Measurements from ENCODE around the gene ASPG. TPM values are rescaled to one million over a fixed set of nuclear protein-coding genes. Genes with fewer than 3 reads are reported as not detected.

ASPG gene
- total and polyA plus RNA-seq, 5 donors from 2014 or later, result not detected

DNA sequence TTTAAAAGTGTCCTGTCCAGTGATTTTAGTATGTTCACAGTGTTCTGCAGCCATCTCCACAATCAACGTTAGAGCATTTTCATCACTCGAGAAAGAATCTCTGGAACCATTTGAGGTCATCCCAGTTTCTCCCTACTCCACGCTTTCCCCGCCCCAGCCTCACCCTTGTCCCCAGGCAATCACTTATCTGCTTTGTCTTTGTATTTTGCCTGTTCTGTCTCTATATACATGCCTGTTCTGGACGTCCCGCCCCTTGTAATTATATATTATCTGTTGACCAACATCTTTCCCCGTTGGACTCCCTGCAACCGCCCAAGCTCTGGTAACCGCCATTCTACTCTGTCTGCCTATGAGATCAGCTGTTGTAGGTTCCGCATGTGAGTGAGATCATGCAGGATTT, 21.5 kb upstream of the ASPG start:
- Histone ChIP-seq H3K4me1 (ENCODE audit: control insufficient read depth, insufficient read depth, low read length, poor library complexity, severe bottlenecking) (no peaks in the 10 kb centered on the region), H3K36me3 (ENCODE audit: control insufficient read depth, insufficient read depth, low read length) (no peaks in the 10 kb centered on the region)
- no peak overlapping the region for H3K27ac Mint-ChIP-seq

DNA sequence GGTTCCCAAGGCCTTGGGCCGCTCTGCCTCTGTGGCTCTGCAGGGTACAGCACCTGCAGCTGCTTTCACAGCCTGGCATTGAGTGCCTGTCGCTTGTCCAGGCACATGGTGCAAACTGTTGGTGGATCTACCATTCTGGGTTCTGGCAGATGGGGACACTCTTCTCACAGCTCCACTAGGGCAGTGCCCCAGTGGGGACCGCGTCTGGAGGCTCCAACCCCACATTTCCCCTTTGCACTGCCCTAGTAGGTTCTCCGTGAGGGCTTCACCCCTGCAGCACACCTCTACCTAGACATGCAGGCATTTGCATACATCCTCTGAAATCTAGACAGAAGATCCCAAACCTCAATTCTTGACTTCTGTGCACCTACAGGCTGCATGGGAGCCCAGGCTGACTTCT, 19.2 kb upstream of the ASPG start:
- H3K9me3 Mint-ChIP-seq, result peaks cover 0 to 22% (median 0%) of the 10 kb centered on the region in 7 donors
- no peaks in the 10 kb centered on the region for H3K36me3 ChIP-seq (ENCODE audit: control insufficient read depth, insufficient read depth, low read length)
- peaks cover 7% of the 10 kb centered on the region for H3K36me3 Mint-ChIP-seq
- H3K27ac ChIP-seq (ENCODE audit: insufficient read depth, low read length, poor library complexity, severe bottlenecking), result no peak overlapping the region
- H3K9me3 ChIP-seq (ENCODE audit: control insufficient read depth in 2 of 2, low read length in 2 of 2), result peaks cover 2 to 13% of the 10 kb centered on the region in 2 experiments
- no peak overlapping the region for H3K4me3 ChIP-seq (ENCODE audit: low read depth, low read length)
- no peak overlapping the region for H3K4me3 Mint-ChIP-seq
- peaks cover 7% of the 10 kb centered on the region for H3K27me3 ChIP-seq (ENCODE audit: control insufficient read depth, insufficient read depth, low read length)
- no peaks in the 10 kb centered on the region for H3K4me1 ChIP-seq (ENCODE audit: control insufficient read depth, insufficient read depth, low read length, poor library complexity, severe bottlenecking)
- H3K27ac Mint-ChIP-seq, result no peak overlapping the region
- peaks cover 28% of the 10 kb centered on the region for H3K27me3 Mint-ChIP-seq
- H3K4me1 Mint-ChIP-seq, result no peaks in the 10 kb centered on the region
- ATAC-seq (ENCODE audit: low read depth in 2 of 2) (no peak), DNase-seq (no peak)

More for the DNA sequence above, 21.5 kb upstream of the ASPG start:
- DNase-seq (no peak), ATAC-seq (ENCODE audit: low read depth in 2 of 2) (no peak)
- peaks cover 7% of the 10 kb centered on the region for H3K36me3 Mint-ChIP-seq
- H3K27me3 Mint-ChIP-seq, result peaks cover 32% of the 10 kb centered on the region
- H3K9me3 ChIP-seq (ENCODE audit: control insufficient read depth in 2 of 2, low read length in 2 of 2), result peaks cover 2 to 13% of the 10 kb centered on the region in 2 experiments
- H3K9me3 Mint-ChIP-seq, result peaks cover 0 to 22% (median 0%) of the 10 kb centered on the region in 7 donors
- H3K4me3 Mint-ChIP-seq, result no peak overlapping the region
- H3K4me1 Mint-ChIP-seq, result no peaks in the 10 kb centered on the region
- no peak overlapping the region for H3K27ac ChIP-seq (ENCODE audit: insufficient read depth, low read length, poor library complexity, severe bottlenecking)
- H3K27me3 ChIP-seq (ENCODE audit: control insufficient read depth, insufficient read depth, low read length), result peaks cover 7% of the 10 kb centered on the region
- H3K4me3 ChIP-seq (ENCODE audit: low read depth, low read length), result no peak overlapping the region

DNA sequence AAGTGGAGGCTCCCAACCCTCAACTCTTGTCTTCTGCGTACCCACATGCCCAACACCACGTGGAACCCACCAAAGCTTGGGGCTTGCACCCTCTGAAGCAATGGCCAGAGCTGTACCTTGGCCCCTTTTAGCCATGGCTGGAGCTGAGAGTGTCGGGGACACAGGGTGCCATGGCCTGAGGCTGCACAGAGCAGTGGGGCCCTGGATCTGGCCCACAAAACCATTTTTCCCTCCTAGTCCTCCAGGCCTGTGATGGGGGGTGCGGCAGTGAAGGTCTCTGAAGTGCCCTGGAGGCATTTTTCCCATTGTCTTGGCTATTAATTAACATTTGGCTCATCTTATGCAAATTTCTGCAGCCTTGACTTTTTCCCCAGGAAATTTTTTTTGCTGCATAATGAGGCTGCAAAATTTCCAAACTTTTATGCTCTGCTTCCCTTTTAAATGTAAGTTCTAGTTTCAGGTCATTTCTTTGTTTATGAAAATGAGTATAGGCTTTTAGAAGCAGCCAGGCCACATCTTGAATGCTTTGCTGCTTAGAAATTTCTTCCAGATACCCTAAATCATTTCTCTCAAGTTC, 18.7 kb upstream of the ASPG start:
- H3K4me3 Mint-ChIP-seq, result no peak overlapping the region
- H3K9me3 Mint-ChIP-seq, result peaks cover 0 to 22% (median 0%) of the 10 kb centered on the region in 7 donors
- Histone ChIP-seq H3K36me3 (ENCODE audit: control insufficient read depth, insufficient read depth, low read length) (no peaks in the 10 kb centered on the region), H3K27ac (ENCODE audit: insufficient read depth, low read length, poor library complexity, severe bottlenecking) (no peak overlapping the region), H3K27me3 (ENCODE audit: control insufficient read depth, insufficient read depth, low read length) (peaks cover 5% of the 10 kb centered on the region), H3K4me1 (ENCODE audit: control insufficient read depth, insufficient read depth, low read length, poor library complexity, severe bottlenecking) (no peaks in the 10 kb centered on the region), H3K4me3 (ENCODE audit: low read depth, low read length) (no peak overlapping the region), H3K9me3 (ENCODE audit: control insufficient read depth in 2 of 2, low read length in 2 of 2) (peaks cover 2 to 13% of the 10 kb centered on the region in 2 experiments)
- ATAC-seq (ENCODE audit: low read depth in 2 of 2), result no peak
- H3K4me1 Mint-ChIP-seq, result no peaks in the 10 kb centered on the region
- H3K27me3 Mint-ChIP-seq, result peaks cover 23% of the 10 kb centered on the region
- H3K36me3 Mint-ChIP-seq, result peaks cover 7% of the 10 kb centered on the region
- no peak overlapping the region for H3K27ac Mint-ChIP-seq
- DNase-seq, result no peak

DNA sequence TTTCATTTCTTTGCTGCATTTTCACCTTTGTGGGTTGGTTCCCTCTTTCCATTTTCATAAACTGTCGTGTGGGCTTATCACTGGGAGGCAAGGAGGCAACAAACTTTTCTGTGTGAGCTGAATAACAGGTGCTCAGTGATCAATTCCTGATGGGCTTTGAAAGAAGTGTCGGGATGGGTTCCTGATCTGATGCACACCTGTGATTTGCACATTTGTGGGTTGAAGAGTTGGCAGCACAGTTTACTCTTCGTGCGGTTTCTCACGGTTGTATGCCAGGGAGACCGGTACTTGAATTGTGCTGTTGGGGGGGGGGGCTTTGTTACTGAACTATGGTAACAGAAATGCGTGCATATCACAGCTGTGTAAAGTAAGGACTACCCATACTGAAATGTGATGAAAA, 16.0 kb upstream of the ASPG start:
- peaks cover 0 to 31% (median 3%) of the 10 kb centered on the region in 7 donors for H3K9me3 Mint-ChIP-seq
- H3K27me3 Mint-ChIP-seq, result peaks cover 12% of the 10 kb centered on the region

DNA sequence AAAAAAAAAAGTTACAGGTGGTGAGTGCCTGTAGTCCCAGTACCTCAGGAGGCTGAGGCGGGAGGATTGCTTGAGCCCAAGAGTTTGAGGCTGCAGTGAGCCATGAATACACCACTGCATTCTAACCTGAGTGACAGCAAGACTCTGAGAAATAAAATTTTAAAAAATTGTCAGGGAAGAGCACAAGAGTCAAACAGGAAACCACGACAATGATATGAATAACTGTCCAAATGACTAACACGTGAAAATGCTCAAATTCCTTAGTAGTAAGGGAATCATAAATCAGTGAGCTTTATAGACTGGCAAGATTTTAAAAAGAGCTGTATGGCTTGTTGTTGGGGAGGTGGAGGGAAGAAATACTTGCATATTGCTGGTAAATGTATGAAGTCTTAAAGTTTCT, 12.9 kb upstream of the ASPG start:
- no peak overlapping the region for H3K4me3 Mint-ChIP-seq
- no peak for DNase-seq
- Histone ChIP-seq H3K27ac (ENCODE audit: insufficient read depth, low read length, poor library complexity, severe bottlenecking) (no peak overlapping the region), H3K36me3 (ENCODE audit: control insufficient read depth, insufficient read depth, low read length) (no peaks in the 10 kb centered on the region), H3K4me1 (ENCODE audit: control insufficient read depth, insufficient read depth, low read length, poor library complexity, severe bottlenecking) (peaks cover 4% of the 10 kb centered on the region), H3K4me3 (ENCODE audit: low read depth, low read length) (no peak overlapping the region), H3K9me3 (ENCODE audit: control insufficient read depth in 2 of 2, low read length in 2 of 2) (peaks cover 5 to 6% of the 10 kb centered on the region in 2 experiments), H3K27me3 (ENCODE audit: control insufficient read depth, insufficient read depth, low read length) (no peaks in the 10 kb centered on the region)
- H3K27ac Mint-ChIP-seq, result no peak overlapping the region
- no peaks in the 10 kb centered on the region for H3K27me3 Mint-ChIP-seq
- peaks cover 0 to 20% (median 12%) of the 10 kb centered on the region in 4 donors for H3K4me1 Mint-ChIP-seq
- H3K36me3 Mint-ChIP-seq, result peaks cover under 1% of the 10 kb centered on the region
- no peak for ATAC-seq (ENCODE audit: low read depth in 2 of 2)
- peaks cover 0 to 15% (median 3%) of the 10 kb centered on the region in 7 donors for H3K9me3 Mint-ChIP-seq

More for the DNA sequence above, 16.0 kb upstream of the ASPG start:
- DNase-seq (no peak), ATAC-seq (ENCODE audit: low read depth in 2 of 2) (no peak)
- H3K4me1 ChIP-seq (ENCODE audit: control insufficient read depth, insufficient read depth, low read length, poor library complexity, severe bottlenecking), result no peaks in the 10 kb centered on the region
- peaks cover 3% of the 10 kb centered on the region for H3K27me3 ChIP-seq (ENCODE audit: control insufficient read depth, insufficient read depth, low read length)
- peaks cover 7 to 20% of the 10 kb centered on the region in 2 experiments for H3K9me3 ChIP-seq (ENCODE audit: control insufficient read depth in 2 of 2, low read length in 2 of 2)
- Mint-ChIP-seq H3K4me1 (peaks cover 0 to 4% (median under 1%) of the 10 kb centered on the region in 4 donors), H3K4me3 (no peak overlapping the region), H3K27ac (no peak overlapping the region), H3K36me3 (peaks cover 7% of the 10 kb centered on the region)
- no peak overlapping the region for H3K27ac ChIP-seq (ENCODE audit: insufficient read depth, low read length, poor library complexity, severe bottlenecking)
- no peaks in the 10 kb centered on the region for H3K36me3 ChIP-seq (ENCODE audit: control insufficient read depth, insufficient read depth, low read length)
- no peak overlapping the region for H3K4me3 ChIP-seq (ENCODE audit: low read depth, low read length)

DNA sequence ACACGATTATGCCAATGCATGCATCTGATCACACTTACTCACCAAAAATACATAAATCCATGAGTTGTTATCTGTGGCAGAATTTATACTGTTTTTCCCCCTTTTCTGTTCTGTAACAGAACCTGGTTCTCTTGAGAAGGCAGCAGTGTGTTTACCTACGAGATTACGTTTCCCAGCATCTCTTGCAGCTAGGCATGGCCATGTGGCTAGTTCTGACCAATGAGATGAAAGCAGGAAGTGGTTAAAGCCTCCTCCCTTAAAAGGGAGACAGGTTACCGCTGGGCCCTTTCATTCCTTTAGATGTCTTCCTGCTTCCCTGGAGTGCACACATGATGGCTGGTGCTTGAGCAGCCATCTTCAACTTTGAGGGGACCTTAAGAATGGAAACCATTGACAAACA, 11.7 kb upstream of the ASPG start:
- Mint-ChIP-seq H3K36me3 (no peaks in the 10 kb centered on the region), H3K4me1 (peaks cover 5 to 32% (median 20%) of the 10 kb centered on the region in 4 donors), H3K4me3 (no peak overlapping the region), H3K9me3 (peaks cover 0 to 15% (median 3%) of the 10 kb centered on the region in 7 donors), H3K27me3 (no peaks in the 10 kb centered on the region), H3K27ac (peak overlapping the region in 1 of 3 donors; percentile 23)
- H3K4me3 ChIP-seq (ENCODE audit: low read depth, low read length), result no peak overlapping the region
- no peak for ATAC-seq (ENCODE audit: low read depth in 2 of 2)
- peak in 1 of 3 donors; percentile 13 for DNase-seq
- peaks cover 5 to 6% of the 10 kb centered on the region in 2 experiments for H3K9me3 ChIP-seq (ENCODE audit: control insufficient read depth in 2 of 2, low read length in 2 of 2)
- no peak overlapping the region for H3K27ac ChIP-seq (ENCODE audit: insufficient read depth, low read length, poor library complexity, severe bottlenecking)
- H3K36me3 ChIP-seq (ENCODE audit: control insufficient read depth, insufficient read depth, low read length), result no peaks in the 10 kb centered on the region
- no peaks in the 10 kb centered on the region for H3K27me3 ChIP-seq (ENCODE audit: control insufficient read depth, insufficient read depth, low read length)
- H3K4me1 ChIP-seq (ENCODE audit: control insufficient read depth, insufficient read depth, low read length, poor library complexity, severe bottlenecking), result peaks cover 11% of the 10 kb centered on the region

DNA sequence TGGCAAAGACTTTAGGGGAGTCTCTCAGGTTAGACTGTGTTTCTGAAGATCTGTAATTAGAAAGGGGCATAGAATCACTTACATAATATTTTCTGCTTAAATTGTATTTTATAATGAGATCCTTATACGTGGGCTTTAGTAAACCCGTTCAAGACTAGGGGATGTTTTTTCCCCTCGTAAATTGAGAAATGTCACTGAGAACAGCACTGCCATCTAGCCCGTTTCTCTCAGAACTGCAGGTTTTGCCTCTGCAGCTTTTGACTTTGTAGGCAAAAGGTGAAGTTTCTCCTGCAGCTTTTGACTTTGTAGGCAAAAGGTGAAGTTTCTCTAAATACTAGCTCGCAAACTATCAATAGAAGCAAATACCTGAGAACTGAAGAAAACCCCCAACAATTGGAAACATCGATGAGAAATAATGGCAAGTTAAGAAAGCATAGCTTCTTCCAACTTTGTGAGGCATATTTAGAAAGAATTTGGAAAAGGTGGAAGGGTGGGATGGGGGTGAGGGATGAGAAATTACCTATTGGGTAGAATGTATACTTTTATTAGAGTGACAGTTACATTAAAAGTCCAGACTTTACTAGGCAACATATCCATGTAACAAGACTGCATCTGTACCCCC, 9.9 kb upstream of the ASPG start:
- Mint-ChIP-seq H3K9me3 (peaks cover 0 to 15% (median 3%) of the 10 kb centered on the region in 7 donors), H3K4me3 (peak overlapping the region in 1 of 4 donors; percentile 88), H3K27me3 (no peaks in the 10 kb centered on the region), H3K36me3 (no peaks in the 10 kb centered on the region), H3K27ac (peak overlapping the region; percentile 6 to 23 (median 18)), H3K4me1 (peaks cover 5 to 34% (median 21%) of the 10 kb centered on the region in 4 donors)
- Histone ChIP-seq H3K4me1 (ENCODE audit: control insufficient read depth, insufficient read depth, low read length, poor library complexity, severe bottlenecking) (peaks cover 11% of the 10 kb centered on the region), H3K36me3 (ENCODE audit: control insufficient read depth, insufficient read depth, low read length) (no peaks in the 10 kb centered on the region), H3K9me3 (ENCODE audit: control insufficient read depth in 2 of 2, low read length in 2 of 2) (peaks cover 5 to 6% of the 10 kb centered on the region in 2 experiments), H3K4me3 (ENCODE audit: low read depth, low read length) (no peak overlapping the region), H3K27me3 (ENCODE audit: control insufficient read depth, insufficient read depth, low read length) (no peaks in the 10 kb centered on the region), H3K27ac (ENCODE audit: insufficient read depth, low read length, poor library complexity, severe bottlenecking) (no peak overlapping the region)
- no peak for ATAC-seq (ENCODE audit: low read depth in 2 of 2)
- DNase-seq, result no peak

All from CD4-positive, CD25-positive, alpha-beta regulatory T cell (primary cell).